ENCODE results near the gene KCNJ18. TPM values are rescaled to one million over a fixed set of nuclear protein-coding genes. Genes with fewer than 3 reads are reported as not detected.
"Not testable (repeated sequence)": the region's sequence is repeated elsewhere in the genome, so short reads cannot be mapped to it uniquely, and the experiment has no call there.

Gene KCNJ18
- total RNA-seq, 1 donor from 2014 or later, result not detected

GRCh38 chr17:21671437-21671836 lies 20.9 kb upstream of the KCNJ18 start:
- not testable (repeated sequence) for DNase-seq (ENCODE audit: low read depth in 2 of 2)

- DNase-seq (ENCODE audit: low read depth in 2 of 2), result not testable (repeated sequence)
These were observed 20.5 kb upstream of the KCNJ18 start for GRCh38 chr17:21671871-21672270.

GRCh38 chr17:21673451-21674241 lies 18.7 kb upstream of the KCNJ18 start:
- not testable (repeated sequence) for DNase-seq (ENCODE audit: low read depth in 2 of 2)

- no peak for DNase-seq (ENCODE audit: low read depth in 2 of 2)
These were observed 18.0 kb upstream of the KCNJ18 start for GRCh38 chr17:21674242-21674731.

- not testable (repeated sequence) for DNase-seq (ENCODE audit: low read depth in 2 of 2)
These were observed 17.2 kb upstream of the KCNJ18 start for GRCh38 chr17:21674891-21675738.

GRCh38 chr17:21675739-21676130 lies 16.6 kb upstream of the KCNJ18 start:
- DNase-seq (ENCODE audit: low read depth in 2 of 2), result not testable (repeated sequence)

- no peak for DNase-seq (ENCODE audit: low read depth in 2 of 2)
These were observed 15.8 kb upstream of the KCNJ18 start for GRCh38 chr17:21676281-21677111.

- DNase-seq (ENCODE audit: low read depth in 2 of 2), result no peak
These were observed 15.0 kb upstream of the KCNJ18 start for GRCh38 chr17:21677126-21677910.

GRCh38 chr17:21677911-21678310 lies 14.4 kb upstream of the KCNJ18 start:
- DNase-seq (ENCODE audit: low read depth in 2 of 2), result no peak

GRCh38 chr17:21678393-21679081 lies 13.8 kb upstream of the KCNJ18 start:
- DNase-seq (ENCODE audit: low read depth in 2 of 2), result no peak

GRCh38 chr17:21679256-21680146 lies 12.8 kb upstream of the KCNJ18 start:
- no peak for DNase-seq (ENCODE audit: low read depth in 2 of 2)

GRCh38 chr17:21680366-21680765 lies 12.0 kb upstream of the KCNJ18 start:
- no peak for DNase-seq (ENCODE audit: low read depth in 2 of 2)

- DNase-seq (ENCODE audit: low read depth in 2 of 2), result not testable (repeated sequence)
These were observed 11.4 kb upstream of the KCNJ18 start for GRCh38 chr17:21680850-21681351.

- not testable (repeated sequence) for DNase-seq (ENCODE audit: low read depth in 2 of 2)
These were observed 10.7 kb upstream of the KCNJ18 start for GRCh38 chr17:21681576-21681975.

GRCh38 chr17:21682130-21682529 lies 10.2 kb upstream of the KCNJ18 start:
- DNase-seq (ENCODE audit: low read depth in 2 of 2), result not testable (repeated sequence)

- not testable (repeated sequence) for DNase-seq (ENCODE audit: low read depth in 2 of 2)
These were observed 9.1 kb upstream of the KCNJ18 start for GRCh38 chr17:21683142-21683712.

GRCh38 chr17:21683897-21684296 lies 8.4 kb upstream of the KCNJ18 start:
- not testable (repeated sequence) for DNase-seq (ENCODE audit: low read depth in 2 of 2)

- not testable (repeated sequence) for DNase-seq (ENCODE audit: low read depth in 2 of 2)
These were observed 7.9 kb upstream of the KCNJ18 start for GRCh38 chr17:21684384-21684783.

Data from dermis microvascular lymphatic vessel endothelial cell (primary cell).